Right cardiac atrium (tissue), 5 donors: ENCODE results near the gene OIT3. TPM values are rescaled to one million over a fixed set of nuclear protein-coding genes. Genes with fewer than 3 reads are reported as not detected.

Source experiments
- ATAC-seq, 2 donors: fragments of 200-7000 bp; cut with Tn5 transposase; one replicate each; pipeline versions ENCODE4 v1.8.0 to v1.9.1; 2020; ENCODE audit warnings: moderate library complexity in 2 of 2, mild to moderate bottlenecking in 1 of 2
- DNase-seq, 3 donors: peaks; one replicate each; pipeline ENCODE4 v3.0.0-alpha.2; 2020
- H3K27ac ChIP-seq: one replicate; pipeline ENCODE4 v1.5.1; 2013; ENCODE audit warnings: mild to moderate bottlenecking, low read length, control low read depth, moderate library complexity
- H3K27me3 ChIP-seq: one replicate; pipeline ENCODE4 v1.6.1; 2013; ENCODE audit not compliant: control insufficient read depth, insufficient read depth
- H3K4me1 ChIP-seq: one replicate; pipeline ENCODE4 v1.6.1; 2013; ENCODE audit warnings: low read length; ENCODE audit not compliant: control insufficient read depth, insufficient read depth
- H3K4me3 ChIP-seq: one replicate; pipeline ENCODE4 v1.5.1; 2013; ENCODE audit warnings: low read length, control low read depth
- H3K9me3 ChIP-seq: one replicate; pipeline ENCODE4 v1.6.1; 2013; ENCODE audit warnings: low read length; ENCODE audit not compliant: control insufficient read depth
- WGBS: extraction: QIAGEN DNeasy Blood & Tissue Kit; methylation state at CpG from one replicate; pipeline ENCODE4 v1.1.7; 2013; 5-methylcytosine and 5-hydroxymethylcytosine counted together
- intact Hi-C, 4 donors: fragments of 100-400 bp; cut with DNase I; formaldehyde crosslinking; loops; one replicate each; pipeline versions ENCODE4 v1.11.0 to v1.14.0; 2022 to 2023
- long read RNA-seq, 4 donors: library from polyadenylated mRNA; unstranded; transcript quantifications; one replicate each; pipeline ENCODE4 v2.0.0, GENCODE V29; 2020 to 2021
- polyA plus RNA-seq: library from polyadenylated mRNA; stranded (reverse); fragments of 200-250 nt; gene quantifications from one replicate; pipeline ENCODE4 v1.2.3, GENCODE V29; 2013
- total RNA-seq, 4 donors: library from RNA; stranded (reverse); fragmentation: NEBNext Ultra II Directional; extraction: Animal tissue kit (Norgen Biotek cat#: 25700); gene quantifications; one replicate each; pipeline ENCODE4 v1.2.1, GENCODE V29; 2021
- donor health status: healthy with polysubstance abuse.
- donor health status: DM: no; HTN: yes; CAD: no.
- donor health status: DM: no; HTN: no; CAD: no.
- donor health status: DM: no; HTN: yes; CAD: no; lungs with severe emphysema.
- donor health status: DM: yes; HTN: yes; CAD: no.

Gene OIT3
- total RNA-seq, result 1 to 10 TPM in 1 of 4 donors, under 1 TPM in 3; 0.34 to 3.0 (median 0.66) TPM
- polyA plus RNA-seq, result 2.1 TPM
- long read RNA-seq, donor 1, partial matches to known transcripts, result 0 of 3 reads
- long read RNA-seq, donor 1, other reads (novel, unspliced or antisense), result 2 of 3 reads
- long read RNA-seq, donor 2, partial matches to known transcripts, result 0 of 1 reads
- long read RNA-seq, donor 2, other reads (novel, unspliced or antisense), result 0 of 1 reads
- long read RNA-seq, donor 3, partial matches to known transcripts, result 0 of 2 reads
- long read RNA-seq, donor 3, other reads (novel, unspliced or antisense), result 1 of 2 reads
- long read RNA-seq, donor 4, partial matches to known transcripts, result 0 of 1 reads
- long read RNA-seq, donor 4, other reads (novel, unspliced or antisense), result 0 of 1 reads

GRCh38 chr10:72893136-72893798 lies at the start of gene OIT3:
TSS of gene OIT3 (plus strand) at chr10:72893739. CDS start at chr10:72893799, 60 bp downstream.
- 36% methylated on average over 4 of the region's 4 CpGs for WGBS
- peak; percentile 71 to 72 for ATAC-seq
- no peak within 1 kb of the TSS for H3K27ac ChIP-seq

DNA sequence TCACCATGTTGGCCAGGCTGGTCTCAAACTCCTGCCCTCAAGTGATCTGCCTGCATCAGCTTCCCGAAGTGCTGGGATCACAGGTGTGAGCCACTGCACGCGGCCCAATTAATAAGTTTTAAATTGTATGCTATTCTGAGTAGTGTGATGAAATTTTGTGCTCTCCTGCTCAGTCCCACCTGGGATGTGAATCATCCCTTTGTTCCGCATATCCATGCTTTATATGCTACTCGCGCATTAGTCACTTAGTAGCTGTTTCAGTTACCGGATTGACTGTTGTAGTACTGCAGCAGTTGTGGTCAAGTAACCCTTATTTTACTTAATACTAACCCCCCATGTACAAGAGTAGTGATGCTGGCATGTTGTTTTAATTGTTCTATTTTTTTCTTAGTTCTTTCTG lies 47.3 kb upstream of the OIT3 start:
- Histone ChIP-seq H3K27me3 (no peaks in the 10 kb centered on the region), H3K4me1 (no peaks in the 10 kb centered on the region), H3K27ac (no peak overlapping the region), H3K4me3 (no peak overlapping the region), H3K9me3 (no peaks in the 10 kb centered on the region)
- no peak for ATAC-seq
- WGBS, result 89% methylated on average over 7 of the region's 7 CpGs
- intact Hi-C loops, result no loop called here
- DNase-seq, result no peak

More at GRCh38 chr10:72893136-72893798, at the start of gene OIT3:
- Histone ChIP-seq H3K4me3 (no peak within 1 kb of the TSS), H3K4me1 (peaks cover 9% of the 10 kb centered on the region), H3K9me3 (no peaks in the 10 kb centered on the region), H3K27me3 (no peaks in the 10 kb centered on the region)
- intact Hi-C loops, result no loop called here
- no peak for DNase-seq

- 91% methylated on average over 2 of the region's 2 CpGs for WGBS
- Histone ChIP-seq H3K27me3 (no peaks in the 10 kb centered on the region), H3K4me1 (no peaks in the 10 kb centered on the region), H3K27ac (no peak overlapping the region), H3K4me3 (no peak overlapping the region), H3K9me3 (no peaks in the 10 kb centered on the region)
- no peak for ATAC-seq
- intact Hi-C loops, result no loop called here
- DNase-seq, result no peak
These were observed 45.9 kb upstream of the OIT3 start for GRCh38 chr10:72847681-72848080.

DNA sequence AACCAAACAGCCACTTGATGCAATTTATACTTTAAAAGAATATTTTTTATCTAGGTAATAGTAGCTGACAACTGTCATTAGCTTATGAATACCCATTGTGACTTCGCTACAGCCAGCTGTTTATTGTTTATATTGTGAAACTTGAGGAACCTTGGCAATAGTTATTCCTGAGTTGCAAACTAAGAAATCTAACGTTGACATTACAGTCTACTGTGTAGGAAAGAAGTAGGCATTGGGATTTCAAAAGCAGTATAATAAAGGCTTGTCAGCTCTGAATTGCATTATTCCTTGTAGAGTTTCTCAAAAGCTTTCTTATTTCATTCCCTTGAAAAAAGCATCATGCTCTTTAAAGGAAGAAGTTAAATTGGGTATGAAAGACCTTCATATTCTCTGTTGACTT lies 42.7 kb upstream of the OIT3 start:
- intact Hi-C loops, result no loop called here
- no peak overlapping the region for H3K4me3 ChIP-seq
- ATAC-seq (no peak), DNase-seq (no peak)
- no peaks in the 10 kb centered on the region for H3K27me3 ChIP-seq
- no peak overlapping the region for H3K27ac ChIP-seq
- WGBS, result 89% methylated on average over 2 of the region's 2 CpGs
- no peaks in the 10 kb centered on the region for H3K4me1 ChIP-seq
- no peaks in the 10 kb centered on the region for H3K9me3 ChIP-seq

GRCh38 chr10:72851509-72851908 lies 42.0 kb upstream of the OIT3 start:
- Histone ChIP-seq H3K4me3 (no peak overlapping the region), H3K4me1 (no peaks in the 10 kb centered on the region), H3K9me3 (no peaks in the 10 kb centered on the region), H3K27ac (no peak overlapping the region), H3K27me3 (no peaks in the 10 kb centered on the region)
- no peak for DNase-seq
- no peak for ATAC-seq
- 98% methylated on average over 1 of the region's 1 CpG for WGBS
- intact Hi-C loops, result no loop called here

- ATAC-seq (no peak), DNase-seq (no peak)
- no peak overlapping the region for H3K4me3 ChIP-seq
- no peak overlapping the region for H3K27ac ChIP-seq
- WGBS, result 92% methylated on average over 2 of the region's 2 CpGs
- intact Hi-C loops, result no loop called here
- no peaks in the 10 kb centered on the region for H3K9me3 ChIP-seq
- no peaks in the 10 kb centered on the region for H3K27me3 ChIP-seq
- no peaks in the 10 kb centered on the region for H3K4me1 ChIP-seq
These were observed 41.0 kb upstream of the OIT3 start for GRCh38 chr10:72852508-72852907.

DNA sequence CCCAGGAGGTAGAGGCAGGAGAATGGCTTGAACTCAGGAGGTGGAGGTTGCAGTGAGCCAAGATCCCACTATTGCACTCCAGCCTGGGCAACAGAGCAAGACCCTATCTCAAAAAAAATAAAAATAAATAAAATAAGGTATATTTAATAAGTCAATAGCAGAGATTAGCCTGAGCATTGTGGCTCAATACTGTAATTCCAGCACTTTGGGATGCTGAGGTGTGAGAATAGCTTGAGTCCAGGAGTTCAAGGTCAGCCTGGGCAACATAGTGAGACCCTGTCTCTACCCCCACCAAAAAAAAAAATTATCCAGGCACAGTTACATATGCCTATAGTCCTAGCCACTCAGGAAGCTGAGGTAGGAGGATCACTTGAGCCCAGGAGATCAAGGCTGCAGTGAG lies 38.4 kb upstream of the OIT3 start:
- no peak overlapping the region for H3K4me3 ChIP-seq
- no peaks in the 10 kb centered on the region for H3K27me3 ChIP-seq
- H3K9me3 ChIP-seq, result no peaks in the 10 kb centered on the region
- intact Hi-C loops, result no loop called here
- H3K27ac ChIP-seq, result no peak overlapping the region
- ATAC-seq, result no peak
- no peak for DNase-seq
- no peaks in the 10 kb centered on the region for H3K4me1 ChIP-seq

DNA sequence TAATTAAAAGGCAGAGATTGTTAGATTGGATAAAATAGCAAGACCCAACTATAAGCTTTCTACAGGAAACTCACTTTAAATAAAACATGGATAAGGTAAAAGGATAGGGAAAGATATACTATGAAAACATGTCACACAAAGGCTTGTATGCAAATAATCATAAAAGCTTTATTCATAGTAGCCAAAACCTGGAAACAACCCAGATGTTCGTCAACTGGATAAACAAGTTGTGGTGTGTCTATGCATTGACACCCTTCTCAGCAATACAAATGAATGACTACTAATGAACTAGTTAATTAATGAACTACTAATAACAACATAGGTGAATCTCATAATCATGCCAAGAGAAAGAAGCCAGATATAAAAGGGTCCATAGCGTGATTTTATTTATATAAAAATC lies 37.7 kb upstream of the OIT3 start:
- Histone ChIP-seq H3K27ac (no peak overlapping the region), H3K27me3 (no peaks in the 10 kb centered on the region), H3K9me3 (no peaks in the 10 kb centered on the region), H3K4me3 (no peak overlapping the region), H3K4me1 (no peaks in the 10 kb centered on the region)
- intact Hi-C loops, result no loop called here
- ATAC-seq, result no peak
- DNase-seq, result no peak
- whole genome bisulfite sequencing, result 85% methylated on average over 2 of the region's 2 CpGs

- Histone ChIP-seq H3K27ac (no peak overlapping the region), H3K27me3 (no peaks in the 10 kb centered on the region), H3K4me1 (no peaks in the 10 kb centered on the region), H3K4me3 (no peak overlapping the region), H3K9me3 (no peaks in the 10 kb centered on the region)
- intact Hi-C loops, result no loop called here
- WGBS, result 95% methylated on average over 6 of the region's 6 CpGs
- no peak for DNase-seq
- no peak for ATAC-seq
These were observed 35.5 kb upstream of the OIT3 start for GRCh38 chr10:72858067-72858466.

GRCh38 chr10:72862957-72863356 lies 30.6 kb upstream of the OIT3 start:
- H3K27me3 ChIP-seq, result no peaks in the 10 kb centered on the region
- no peak overlapping the region for H3K27ac ChIP-seq
- DNase-seq, result no peak
- 94% methylated on average over 2 of the region's 2 CpGs for WGBS
- no peaks in the 10 kb centered on the region for H3K9me3 ChIP-seq
- H3K4me3 ChIP-seq, result no peak overlapping the region
- H3K4me1 ChIP-seq, result no peaks in the 10 kb centered on the region
- no peak for ATAC-seq
- intact Hi-C loops, result no loop called here

DNA sequence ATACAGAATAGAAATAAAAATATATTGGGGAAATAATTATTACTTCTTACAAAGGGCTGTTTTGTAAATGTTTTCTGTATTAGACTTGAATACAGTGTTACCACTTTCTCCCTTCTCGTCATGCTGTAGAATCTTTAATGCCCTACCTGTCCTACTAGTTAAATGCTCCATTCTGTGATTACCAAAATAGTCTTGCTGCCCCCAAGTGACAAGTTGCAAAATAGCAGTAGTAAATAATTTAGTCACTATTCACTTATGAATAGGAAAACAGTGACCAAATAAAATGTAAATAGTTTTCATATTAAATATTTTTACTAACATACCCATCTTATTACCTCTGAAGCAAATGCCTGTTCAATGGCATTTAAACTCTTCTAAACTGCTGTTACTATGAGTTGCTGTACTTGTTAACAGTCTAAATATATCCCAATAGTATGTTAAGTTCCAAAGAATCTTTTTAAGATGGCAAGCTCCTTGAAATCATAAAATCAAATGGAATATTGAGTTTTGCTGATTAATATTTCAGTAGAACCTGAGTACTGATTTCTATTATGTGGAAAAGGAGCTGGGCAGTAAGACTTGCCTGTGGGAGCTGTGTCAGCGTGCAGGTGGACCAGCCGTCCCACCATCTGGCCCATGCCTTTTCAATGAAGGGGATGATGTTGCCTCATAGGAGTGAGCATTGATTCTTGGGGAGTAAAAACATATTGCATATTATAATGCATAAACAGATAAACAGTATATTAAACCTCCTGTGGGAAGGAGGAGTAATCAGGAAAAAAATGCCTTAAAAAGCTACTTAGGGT lies 18.1 kb upstream of the OIT3 start:
- Histone ChIP-seq H3K4me1 (no peaks in the 10 kb centered on the region), H3K27me3 (no peaks in the 10 kb centered on the region), H3K9me3 (no peaks in the 10 kb centered on the region), H3K4me3 (no peak overlapping the region), H3K27ac (no peak overlapping the region)
- ATAC-seq, result no peak
- intact Hi-C loops, result loop anchor here in 3 of 4 donors (10.0 kb wide), 1 partner anchor 511 kb away; no protein-coding TSS in a partner anchor
- no peak for DNase-seq
- WGBS, result 68% methylated on average over 3 of the region's 3 CpGs
